Measurements from ENCODE around the gene DOCK2. TPM values are rescaled to one million over a fixed set of nuclear protein-coding genes. Genes with fewer than 3 reads are reported as not detected.
A peak's percentile ranks its signal among the peaks of the same experiment; 100 is the strongest.

Gene DOCK2
- total and polyA plus RNA-seq, 4 experiments from 2014 or later = 45.8 to 223 (median 162) TPM

GRCh38 chr5:169736653-169737052 is 99.6 kb downstream of the DOCK2 start:
- ChIA-PET POLR2A (ENCODE audit: partially characterized antibody) (no interaction called here), CTCF (ENCODE audit: partially characterized antibody) (no interaction called here)
- H3K4me1 Mint-ChIP-seq = peaks cover 18 to 36% (median 31%) of the 10 kb centered on the region in 4 donors
- H3K4me1 ChIP-seq (ENCODE audit: insufficient read depth, low read length) = peaks cover 6% of the 10 kb centered on the region
- peaks cover 0 to 4% (median 0%) of the 10 kb centered on the region in 8 donors for H3K9me3 Mint-ChIP-seq
- H3K27ac Mint-ChIP-seq = peak overlapping the region in 4 of 7 donors; percentile 9 to 71 (median 46)
- no peak overlapping the region for H3K4me3 ChIP-seq (ENCODE audit: low read length in 2 of 2)
- no peaks in the 10 kb centered on the region for H3K27me3 Mint-ChIP-seq
- DNase-seq = no peak
- no peak overlapping the region for H3K27ac ChIP-seq (ENCODE audit: low read depth, low read length)
- no peaks in the 10 kb centered on the region for H3K27me3 ChIP-seq (ENCODE audit: insufficient read depth, low read length)
- H3K4me3 Mint-ChIP-seq = no peak overlapping the region
- H3K9me3 ChIP-seq (ENCODE audit: control insufficient read depth in 1 of 2, low read length in 2 of 2) = no peaks in the 10 kb centered on the region
- intact Hi-C loops (cut with micrococcal nuclease) = no loop called here
- H3K36me3 ChIP-seq (ENCODE audit: insufficient read depth, low read length) = peaks cover 20% of the 10 kb centered on the region
- peaks cover 72 to 82% of the 10 kb centered on the region in 2 donors for H3K36me3 Mint-ChIP-seq

GRCh38 chr5:169740435-169740834 is 103.4 kb downstream of the DOCK2 start:
- H3K27ac ChIP-seq (ENCODE audit: low read depth, low read length) = no peak overlapping the region
- no peaks in the 10 kb centered on the region for H3K9me3 Mint-ChIP-seq
- H3K4me1 Mint-ChIP-seq = peaks cover 4 to 20% (median 10%) of the 10 kb centered on the region in 4 donors
- H3K4me3 ChIP-seq (ENCODE audit: low read length in 2 of 2) = no peak overlapping the region
- H3K4me3 Mint-ChIP-seq = no peak overlapping the region
- no peaks in the 10 kb centered on the region for H3K27me3 ChIP-seq (ENCODE audit: insufficient read depth, low read length)
- H3K27ac Mint-ChIP-seq = peak overlapping the region in 1 of 7 donors; percentile 79
- H3K36me3 Mint-ChIP-seq = peaks cover 74 to 88% of the 10 kb centered on the region in 2 donors
- POLR2A ChIA-PET (ENCODE audit: partially characterized antibody) = no interaction called here
- H3K9me3 ChIP-seq (ENCODE audit: control insufficient read depth in 1 of 2, low read length in 2 of 2) = no peaks in the 10 kb centered on the region
- intact Hi-C loops (cut with micrococcal nuclease) = no loop called here
- no peak for DNase-seq
- no peaks in the 10 kb centered on the region for H3K27me3 Mint-ChIP-seq
- CTCF ChIA-PET (ENCODE audit: partially characterized antibody) = no interaction called here
- H3K36me3 ChIP-seq (ENCODE audit: insufficient read depth, low read length) = peaks cover 45% of the 10 kb centered on the region
- no peaks in the 10 kb centered on the region for H3K4me1 ChIP-seq (ENCODE audit: insufficient read depth, low read length)

GRCh38 chr5:169742771-169743296 is 105.8 kb downstream of the DOCK2 start:
- peaks cover 52% of the 10 kb centered on the region for H3K36me3 ChIP-seq (ENCODE audit: insufficient read depth, low read length)
- Mint-ChIP-seq H3K27me3 (no peaks in the 10 kb centered on the region), H3K4me1 (peaks cover 0 to 18% (median 5%) of the 10 kb centered on the region in 4 donors), H3K36me3 (peaks cover 75 to 91% of the 10 kb centered on the region in 2 donors), H3K27ac (no peak overlapping the region), H3K9me3 (peaks cover 0 to 6% (median 0%) of the 10 kb centered on the region in 8 donors), H3K4me3 (no peak overlapping the region)
- no peak overlapping the region for H3K4me3 ChIP-seq (ENCODE audit: low read length in 2 of 2)
- DNase-seq = no peak
- ChIA-PET CTCF (ENCODE audit: partially characterized antibody) (no interaction called here), POLR2A (ENCODE audit: partially characterized antibody) (no interaction called here)
- intact Hi-C loops (cut with micrococcal nuclease) = no loop called here
- no peaks in the 10 kb centered on the region for H3K27me3 ChIP-seq (ENCODE audit: insufficient read depth, low read length)
- no peaks in the 10 kb centered on the region for H3K4me1 ChIP-seq (ENCODE audit: insufficient read depth, low read length)
- no peaks in the 10 kb centered on the region for H3K9me3 ChIP-seq (ENCODE audit: control insufficient read depth in 1 of 2, low read length in 2 of 2)
- H3K27ac ChIP-seq (ENCODE audit: low read depth, low read length) = no peak overlapping the region

GRCh38 chr5:169744336-169744735 is 107.3 kb downstream of the DOCK2 start:
- peaks cover 74 to 91% of the 10 kb centered on the region in 2 donors for H3K36me3 Mint-ChIP-seq
- no peak for DNase-seq
- ChIA-PET POLR2A (ENCODE audit: partially characterized antibody) (no interaction called here), CTCF (ENCODE audit: partially characterized antibody) (interaction anchor here (1.1 kb wide), 1 partner anchor 10 kb away, joined by 4 read pairs; no protein-coding TSS in a partner anchor)
- no peaks in the 10 kb centered on the region for H3K9me3 ChIP-seq (ENCODE audit: control insufficient read depth in 1 of 2, low read length in 2 of 2)
- H3K4me1 Mint-ChIP-seq = peaks cover 0 to 12% (median 4%) of the 10 kb centered on the region in 4 donors
- peak overlapping the region in 3 of 7 donors; percentile 17 to 30 (median 20) for H3K27ac Mint-ChIP-seq
- no peaks in the 10 kb centered on the region for H3K27me3 Mint-ChIP-seq
- H3K4me1 ChIP-seq (ENCODE audit: insufficient read depth, low read length) = no peaks in the 10 kb centered on the region
- no peak overlapping the region for H3K4me3 ChIP-seq (ENCODE audit: low read length in 2 of 2)
- H3K9me3 Mint-ChIP-seq = peaks cover 0 to 6% (median 0%) of the 10 kb centered on the region in 8 donors
- no peak overlapping the region for H3K4me3 Mint-ChIP-seq
- no peak overlapping the region for H3K27ac ChIP-seq (ENCODE audit: low read depth, low read length)
- intact Hi-C loops (cut with micrococcal nuclease) = no loop called here
- peaks cover 56% of the 10 kb centered on the region for H3K36me3 ChIP-seq (ENCODE audit: insufficient read depth, low read length)
- H3K27me3 ChIP-seq (ENCODE audit: insufficient read depth, low read length) = no peaks in the 10 kb centered on the region

GRCh38 chr5:169745441-169746146 is 108.5 kb downstream of the DOCK2 start:
- Histone ChIP-seq H3K4me1 (ENCODE audit: insufficient read depth, low read length) (no peaks in the 10 kb centered on the region), H3K4me3 (ENCODE audit: low read length in 2 of 2) (no peak overlapping the region), H3K36me3 (ENCODE audit: insufficient read depth, low read length) (peaks cover 68% of the 10 kb centered on the region), H3K27ac (ENCODE audit: low read depth, low read length) (no peak overlapping the region), H3K9me3 (ENCODE audit: control insufficient read depth in 1 of 2, low read length in 2 of 2) (no peaks in the 10 kb centered on the region), H3K27me3 (ENCODE audit: insufficient read depth, low read length) (no peaks in the 10 kb centered on the region)
- ChIA-PET CTCF (ENCODE audit: partially characterized antibody) (no interaction called here), POLR2A (ENCODE audit: partially characterized antibody) (no interaction called here)
- no peak for DNase-seq
- H3K4me3 Mint-ChIP-seq = no peak overlapping the region
- H3K36me3 Mint-ChIP-seq = peaks cover 87 to 94% of the 10 kb centered on the region in 2 donors
- H3K27ac Mint-ChIP-seq = peak overlapping the region in 5 of 7 donors; percentile 15 to 39 (median 28)
- H3K9me3 Mint-ChIP-seq = peaks cover 0 to 6% (median 0%) of the 10 kb centered on the region in 8 donors
- H3K27me3 Mint-ChIP-seq = no peaks in the 10 kb centered on the region
- intact Hi-C loops (cut with micrococcal nuclease) = no loop called here
- H3K4me1 Mint-ChIP-seq = peaks cover 0 to 12% (median 2%) of the 10 kb centered on the region in 4 donors

- ChIA-PET CTCF (ENCODE audit: partially characterized antibody) (no interaction called here), POLR2A (ENCODE audit: partially characterized antibody) (no interaction called here)
- Mint-ChIP-seq H3K36me3 (peaks cover 91 to 94% of the 10 kb centered on the region in 2 donors), H3K27ac (peak overlapping the region in 1 of 7 donors; percentile 71), H3K9me3 (peaks cover 0 to 6% (median 0%) of the 10 kb centered on the region in 8 donors), H3K4me1 (peaks cover 0 to 10% (median 1%) of the 10 kb centered on the region in 4 donors), H3K4me3 (no peak overlapping the region), H3K27me3 (no peaks in the 10 kb centered on the region)
- no peak for DNase-seq
- intact Hi-C loops (cut with micrococcal nuclease) = no loop called here
- no peaks in the 10 kb centered on the region for H3K27me3 ChIP-seq (ENCODE audit: insufficient read depth, low read length)
- H3K4me3 ChIP-seq (ENCODE audit: low read length in 2 of 2) = no peak overlapping the region
- H3K36me3 ChIP-seq (ENCODE audit: insufficient read depth, low read length) = peaks cover 73% of the 10 kb centered on the region
- H3K9me3 ChIP-seq (ENCODE audit: control insufficient read depth in 1 of 2, low read length in 2 of 2) = no peaks in the 10 kb centered on the region
- no peaks in the 10 kb centered on the region for H3K4me1 ChIP-seq (ENCODE audit: insufficient read depth, low read length)
- no peak overlapping the region for H3K27ac ChIP-seq (ENCODE audit: low read depth, low read length)
Observed at GRCh38 chr5:169746147-169746694, 109.1 kb downstream of the DOCK2 start.

- Mint-ChIP-seq H3K4me1 (peaks cover 0 to 7% (median 0%) of the 10 kb centered on the region in 4 donors), H3K27ac (no peak overlapping the region), H3K36me3 (peaks cover 85 to 92% of the 10 kb centered on the region in 2 donors), H3K4me3 (no peak overlapping the region), H3K9me3 (peaks cover 0 to 6% (median 0%) of the 10 kb centered on the region in 8 donors), H3K27me3 (no peaks in the 10 kb centered on the region)
- intact Hi-C loops (cut with micrococcal nuclease) = no loop called here
- DNase-seq = no peak
- Histone ChIP-seq H3K27me3 (ENCODE audit: insufficient read depth, low read length) (no peaks in the 10 kb centered on the region), H3K4me3 (ENCODE audit: low read length in 2 of 2) (no peak overlapping the region), H3K27ac (ENCODE audit: low read depth, low read length) (no peak overlapping the region), H3K36me3 (ENCODE audit: insufficient read depth, low read length) (peaks cover 70% of the 10 kb centered on the region), H3K4me1 (ENCODE audit: insufficient read depth, low read length) (no peaks in the 10 kb centered on the region), H3K9me3 (ENCODE audit: control insufficient read depth in 1 of 2, low read length in 2 of 2) (no peaks in the 10 kb centered on the region)
- POLR2A ChIA-PET (ENCODE audit: partially characterized antibody) = no interaction called here
- CTCF ChIA-PET (ENCODE audit: partially characterized antibody) = no interaction called here
Observed at GRCh38 chr5:169748174-169748573, 111.1 kb downstream of the DOCK2 start.

Data from CD4-positive, alpha-beta memory T cell (primary cell).